Naive B cell (primary cell): ENCODE data around the gene PTPRE. TPM values are rescaled to one million over a fixed set of nuclear protein-coding genes. Genes with fewer than 3 reads are reported as not detected.
A peak's percentile ranks its signal among the peaks of the same experiment; 100 is the strongest.

Source experiments
- ATAC-seq, 2 donors: fragments of 150-1000 bp; cut with Tn5 transposase; 2 replicates each; pipeline ENCODE4 v1.10.0; 2021; ENCODE audit warnings: low read depth in 2 of 2, mild to moderate bottlenecking in 2 of 2, moderate library complexity in 2 of 2
- DNase-seq: peaks from one replicate; pipeline ENCODE4 v3.0.0; 2022
- H3K27ac Mint-ChIP-seq, 6 donors: one replicate each; pipeline ENCODE4 v1.8.0; 2020 to 2022; ENCODE audit warnings: mild to moderate bottlenecking in 6 of 6, mixed read lengths in 6 of 6, moderate library complexity in 5 of 6, inconsistent platforms in 2 of 6
- H3K27me3 Mint-ChIP-seq, 3 donors: one replicate each; pipeline ENCODE4 v1.8.0; 2021 to 2022; ENCODE audit warnings: mixed read lengths in 3 of 3, mild to moderate bottlenecking in 1 of 3
- H3K36me3 Mint-ChIP-seq, 2 donors: one replicate each; pipeline ENCODE4 v1.8.0; 2020 to 2022; ENCODE audit warnings: mixed read lengths in 2 of 2, inconsistent platforms in 1 of 2, mild to moderate bottlenecking in 1 of 2
- H3K4me1 Mint-ChIP-seq, 3 donors: one replicate each; pipeline ENCODE4 v1.8.0; 2020 to 2022; ENCODE audit warnings: mixed read lengths in 3 of 3, inconsistent platforms in 1 of 3, mild to moderate bottlenecking in 1 of 3, moderate library complexity in 1 of 3
- H3K4me3 Mint-ChIP-seq, 8 donors: one replicate each; pipeline ENCODE4 v1.8.0; 2020 to 2022; ENCODE audit warnings: mild to moderate bottlenecking in 8 of 8, mixed read lengths in 8 of 8, moderate library complexity in 8 of 8, inconsistent platforms in 2 of 8
- H3K9me3 Mint-ChIP-seq, 7 donors: one replicate each; pipeline ENCODE4 v1.8.0; 2020 to 2022; ENCODE audit warnings: mixed read lengths in 7 of 7, mild to moderate bottlenecking in 5 of 7, inconsistent platforms in 2 of 7, moderate library complexity in 1 of 7
- polyA plus RNA-seq, 6 donors: library from polyadenylated mRNA; unstranded; fragments of 300-500 nt; fragmentation: Illumina TruSeq; gene quantifications; one replicate each; pipeline ENCODE4 v1.2.3, GENCODE V29; 2021; ENCODE audit warnings: low read depth in 6 of 6

Gene PTPRE
- polyA plus RNA-seq, 6 donors from 2014 or later: 6.0 to 15.9 (median 9.9) TPM

GRCh38 chr10:128001363-128001745, 94.5 kb downstream of the PTPRE start:
- no peak overlapping the region for H3K27ac Mint-ChIP-seq
- H3K36me3 Mint-ChIP-seq: no peaks in the 10 kb centered on the region
- peaks cover 0 to 2% (median 0%) of the 10 kb centered on the region in 7 donors for H3K9me3 Mint-ChIP-seq
- peaks cover 4 to 16% (median 8%) of the 10 kb centered on the region in 3 donors for H3K4me1 Mint-ChIP-seq
- DNase-seq: no peak
- H3K4me3 Mint-ChIP-seq: no peak overlapping the region
- ATAC-seq: no peak
- peaks cover 22 to 36% (median 24%) of the 10 kb centered on the region in 3 donors for H3K27me3 Mint-ChIP-seq

- Mint-ChIP-seq H3K9me3 (peaks cover 0 to 2% (median 0%) of the 10 kb centered on the region in 7 donors), H3K4me3 (no peak overlapping the region), H3K36me3 (no peaks in the 10 kb centered on the region), H3K4me1 (peaks cover 4 to 16% (median 8%) of the 10 kb centered on the region in 3 donors), H3K27ac (no peak overlapping the region), H3K27me3 (peaks cover 24 to 41% (median 26%) of the 10 kb centered on the region in 3 donors)
- ATAC-seq: no peak
- no peak for DNase-seq
Observed at GRCh38 chr10:128001849-128002248, 94.9 kb downstream of the PTPRE start.

- Mint-ChIP-seq H3K9me3 (peaks cover 0 to 2% (median 0%) of the 10 kb centered on the region in 7 donors), H3K27ac (no peak overlapping the region), H3K36me3 (no peaks in the 10 kb centered on the region), H3K4me1 (peaks cover 4 to 15% (median 7%) of the 10 kb centered on the region in 3 donors), H3K27me3 (peaks cover 26 to 43% (median 26%) of the 10 kb centered on the region in 3 donors), H3K4me3 (no peak overlapping the region)
- ATAC-seq (no peak), DNase-seq (no peak)
Observed at GRCh38 chr10:128003521-128003920, 96.6 kb downstream of the PTPRE start.

- Mint-ChIP-seq H3K36me3 (no peaks in the 10 kb centered on the region), H3K9me3 (peaks cover 0 to 2% (median 0%) of the 10 kb centered on the region in 7 donors), H3K4me1 (peaks cover 0 to 6% (median 0%) of the 10 kb centered on the region in 3 donors), H3K4me3 (no peak overlapping the region), H3K27me3 (peaks cover 26 to 57% (median 32%) of the 10 kb centered on the region in 3 donors), H3K27ac (no peak overlapping the region)
- DNase-seq: no peak
- ATAC-seq: no peak
Observed at GRCh38 chr10:128005858-128006257, 99.0 kb downstream of the PTPRE start.

- H3K4me1 Mint-ChIP-seq: peaks cover 8 to 15% (median 10%) of the 10 kb centered on the region in 3 donors
- peaks cover 0 to 2% (median 0%) of the 10 kb centered on the region in 7 donors for H3K9me3 Mint-ChIP-seq
- ATAC-seq: no peak
- H3K36me3 Mint-ChIP-seq: no peaks in the 10 kb centered on the region
- no peak for DNase-seq
- H3K27ac Mint-ChIP-seq: no peak overlapping the region
- H3K4me3 Mint-ChIP-seq: no peak overlapping the region
- peaks cover 21 to 51% (median 34%) of the 10 kb centered on the region in 3 donors for H3K27me3 Mint-ChIP-seq
Observed at GRCh38 chr10:128007056-128007455, 100.2 kb downstream of the PTPRE start.

GRCh38 chr10:128007971-128008370, 101.1 kb downstream of the PTPRE start:
- H3K27me3 Mint-ChIP-seq: peaks cover 20 to 47% (median 34%) of the 10 kb centered on the region in 3 donors

GRCh38 chr10:128008521-128009250, 101.8 kb downstream of the PTPRE start:
- no peaks in the 10 kb centered on the region for H3K9me3 Mint-ChIP-seq
- no peak for DNase-seq
- peaks cover 8 to 15% (median 10%) of the 10 kb centered on the region in 3 donors for H3K4me1 Mint-ChIP-seq
- no peak overlapping the region for H3K4me3 Mint-ChIP-seq
- no peak for ATAC-seq
- H3K27me3 Mint-ChIP-seq: peaks cover 20 to 47% (median 34%) of the 10 kb centered on the region in 3 donors
- H3K27ac Mint-ChIP-seq: no peak overlapping the region
- no peaks in the 10 kb centered on the region for H3K36me3 Mint-ChIP-seq

More at GRCh38 chr10:128007971-128008370, 101.1 kb downstream of the PTPRE start:
- DNase-seq (no peak), ATAC-seq (no peak)
- Mint-ChIP-seq H3K4me1 (peaks cover 8 to 15% (median 10%) of the 10 kb centered on the region in 3 donors), H3K9me3 (no peaks in the 10 kb centered on the region), H3K36me3 (no peaks in the 10 kb centered on the region), H3K4me3 (no peak overlapping the region), H3K27ac (no peak overlapping the region)

- ATAC-seq: no peak
- DNase-seq: no peak
Observed at GRCh38 chr10:128009372-128010126, 102.6 kb downstream of the PTPRE start.

GRCh38 chr10:128011059-128011979, 104.4 kb downstream of the PTPRE start:
- peak overlapping the region; percentile 17 to 81 (median 58) for H3K27ac Mint-ChIP-seq
- peaks cover 8 to 15% (median 10%) of the 10 kb centered on the region in 3 donors for H3K4me1 Mint-ChIP-seq
- ATAC-seq (peak; percentile 88 to 89), DNase-seq (peak; percentile 82)
- H3K27me3 Mint-ChIP-seq: peaks cover 4 to 35% (median 30%) of the 10 kb centered on the region in 3 donors
- H3K9me3 Mint-ChIP-seq: no peaks in the 10 kb centered on the region
- H3K36me3 Mint-ChIP-seq: no peaks in the 10 kb centered on the region
- peak overlapping the region in 5 of 8 donors; percentile 32 to 75 (median 37) for H3K4me3 Mint-ChIP-seq

More at GRCh38 chr10:128009372-128010126, 102.6 kb downstream of the PTPRE start:
- Mint-ChIP-seq H3K36me3 (no peaks in the 10 kb centered on the region), H3K9me3 (no peaks in the 10 kb centered on the region), H3K4me3 (no peak overlapping the region), H3K27me3 (peaks cover 20 to 41% (median 34%) of the 10 kb centered on the region in 3 donors), H3K4me1 (peaks cover 8 to 15% (median 10%) of the 10 kb centered on the region in 3 donors), H3K27ac (no peak overlapping the region)

GRCh38 chr10:128013626-128014025, 106.7 kb downstream of the PTPRE start:
- H3K27me3 Mint-ChIP-seq: peaks cover 21 to 43% (median 35%) of the 10 kb centered on the region in 3 donors
- H3K9me3 Mint-ChIP-seq: no peaks in the 10 kb centered on the region
- no peaks in the 10 kb centered on the region for H3K36me3 Mint-ChIP-seq
- no peak overlapping the region for H3K27ac Mint-ChIP-seq
- DNase-seq (no peak), ATAC-seq (no peak)
- no peak overlapping the region for H3K4me3 Mint-ChIP-seq
- H3K4me1 Mint-ChIP-seq: peaks cover 12 to 20% (median 15%) of the 10 kb centered on the region in 3 donors

GRCh38 chr10:128014236-128014635, 107.3 kb downstream of the PTPRE start:
- H3K36me3 Mint-ChIP-seq: no peaks in the 10 kb centered on the region
- H3K27me3 Mint-ChIP-seq: peaks cover 26 to 44% (median 38%) of the 10 kb centered on the region in 3 donors
- H3K4me1 Mint-ChIP-seq: peaks cover 15 to 24% (median 15%) of the 10 kb centered on the region in 3 donors
- DNase-seq (no peak), ATAC-seq (no peak)
- no peaks in the 10 kb centered on the region for H3K9me3 Mint-ChIP-seq
- H3K27ac Mint-ChIP-seq: peak overlapping the region in 1 of 6 donors; percentile 32
- no peak overlapping the region for H3K4me3 Mint-ChIP-seq

- Mint-ChIP-seq H3K27me3 (peaks cover 25 to 34% (median 26%) of the 10 kb centered on the region in 3 donors), H3K4me3 (no peak overlapping the region), H3K4me1 (peaks cover 2 to 17% (median 9%) of the 10 kb centered on the region in 3 donors), H3K27ac (no peak overlapping the region), H3K9me3 (no peaks in the 10 kb centered on the region), H3K36me3 (no peaks in the 10 kb centered on the region)
- no peak for ATAC-seq
- no peak for DNase-seq
Observed at GRCh38 chr10:128016423-128017060, 109.6 kb downstream of the PTPRE start.
